ENCODE measurements around the gene SYN1. TPM values are rescaled to one million over a fixed set of nuclear protein-coding genes. Genes with fewer than 3 reads are reported as not detected.

SYN1 gene
- total and polyA plus RNA-seq, 2 experiments from 2014 or later = 3.6 to 6.7 TPM

DNA sequence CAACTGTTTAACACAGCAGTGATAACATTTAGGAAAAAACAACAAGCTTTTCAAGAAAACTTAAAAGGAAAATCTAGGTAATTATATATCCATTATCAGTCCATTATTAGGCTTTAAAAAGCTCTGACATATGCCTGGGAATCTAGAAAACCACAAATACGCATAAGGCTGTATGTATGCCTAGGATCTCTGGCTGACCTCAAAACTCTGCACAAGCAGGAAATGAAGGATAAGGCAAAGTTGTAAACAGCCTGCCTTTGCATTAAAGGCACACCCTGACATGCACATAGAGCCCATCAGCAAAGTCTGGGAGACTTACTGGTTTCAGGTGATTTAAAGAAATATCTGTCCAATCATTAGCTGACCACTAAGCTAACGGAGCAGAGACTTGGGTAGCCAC, 23.4 kb downstream of the SYN1 start:
- ATAC-seq (no peak), DNase-seq (ENCODE audit: low spot score) (no peak)
- Histone ChIP-seq H3K36me3 (ENCODE audit: insufficient read depth) (no peaks in the 10 kb centered on the region), H3K4me2 (no peak overlapping the region), H3K27ac (ENCODE audit: low read depth) (no peak overlapping the region), H2AFZ (no peak overlapping the region), H4K20me1 (replicated peaks; ENCODE audit: insufficient read depth) (no peaks in the 10 kb centered on the region), H3K9me2 (ENCODE audit: insufficient read depth) (no peaks in the 10 kb centered on the region), H3K79me2 (replicated peaks; ENCODE audit: insufficient read depth) (no peaks in the 10 kb centered on the region), H3K4me1 (ENCODE audit: insufficient read depth) (no peaks in the 10 kb centered on the region), H3F3A (replicated peaks; ENCODE audit: low read depth) (no peaks in the 10 kb centered on the region), H3K4me3 (no peak overlapping the region), H3K27me3 (ENCODE audit: insufficient read depth) (no peaks in the 10 kb centered on the region)
- H3K4me3 Mint-ChIP-seq = no peak overlapping the region
- no peaks in the 10 kb centered on the region for H3K9me3 Mint-ChIP-seq
- H3K4me1 Mint-ChIP-seq = no peaks in the 10 kb centered on the region
- H3K36me3 Mint-ChIP-seq (ENCODE audit: low read depth) = peaks cover 7% of the 10 kb centered on the region; the same call in 2 of the 3 replicates
- no peak for TF ChIP-seq REST (IDR thresholded peaks at IDR 0.05; ENCODE audit: unreplicated experiment)
- no peak for TF ChIP-seq JUNB (IDR thresholded peaks at IDR 0.05; ENCODE audit: unreplicated experiment)
- TF ChIP-seq, protein P1, sequence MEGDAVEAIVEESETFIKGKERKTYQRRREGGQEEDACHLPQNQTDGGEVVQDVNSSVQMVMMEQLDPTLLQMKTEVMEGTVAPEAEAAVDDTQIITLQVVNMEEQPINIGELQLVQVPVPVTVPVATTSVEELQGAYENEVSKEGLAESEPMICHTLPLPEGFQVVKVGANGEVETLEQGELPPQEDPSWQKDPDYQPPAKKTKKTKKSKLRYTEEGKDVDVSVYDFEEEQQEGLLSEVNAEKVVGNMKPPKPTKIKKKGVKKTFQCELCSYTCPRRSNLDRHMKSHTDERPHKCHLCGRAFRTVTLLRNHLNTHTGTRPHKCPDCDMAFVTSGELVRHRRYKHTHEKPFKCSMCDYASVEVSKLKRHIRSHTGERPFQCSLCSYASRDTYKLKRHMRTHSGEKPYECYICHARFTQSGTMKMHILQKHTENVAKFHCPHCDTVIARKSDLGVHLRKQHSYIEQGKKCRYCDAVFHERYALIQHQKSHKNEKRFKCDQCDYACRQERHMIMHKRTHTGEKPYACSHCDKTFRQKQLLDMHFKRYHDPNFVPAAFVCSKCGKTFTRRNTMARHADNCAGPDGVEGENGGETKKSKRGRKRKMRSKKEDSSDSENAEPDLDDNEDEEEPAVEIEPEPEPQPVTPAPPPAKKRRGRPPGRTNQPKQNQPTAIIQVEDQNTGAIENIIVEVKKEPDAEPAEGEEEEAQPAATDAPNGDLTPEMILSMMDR (conservative IDR thresholded peaks at IDR 0.05; ENCODE audit: low read depth in 2 of 2) = no peak
- no peak for TF ChIP-seq NANOG (IDR thresholded peaks at IDR 0.05; ENCODE audit: borderline replicate concordance)
- no peak for TF ChIP-seq EZH2phosphoT487 (IDR thresholded peaks at IDR 0.05; ENCODE audit: unreplicated experiment)
- TF ChIP-seq ZNF114 (CRISPR knock-in tag; IDR thresholded peaks at IDR 0.05) = no peak
- TF ChIP-seq POLR2AphosphoS5 (IDR thresholded peaks at IDR 0.05; ENCODE audit: low read depth) = no peak
- no peak for TF ChIP-seq STAT1 (IDR thresholded peaks at IDR 0.05; ENCODE audit: unreplicated experiment)
- no peak for TF ChIP-seq ZNF331 (CRISPR knock-in tag; IDR thresholded peaks at IDR 0.05; ENCODE audit: low read depth)
- TF ChIP-seq, protein P2, sequence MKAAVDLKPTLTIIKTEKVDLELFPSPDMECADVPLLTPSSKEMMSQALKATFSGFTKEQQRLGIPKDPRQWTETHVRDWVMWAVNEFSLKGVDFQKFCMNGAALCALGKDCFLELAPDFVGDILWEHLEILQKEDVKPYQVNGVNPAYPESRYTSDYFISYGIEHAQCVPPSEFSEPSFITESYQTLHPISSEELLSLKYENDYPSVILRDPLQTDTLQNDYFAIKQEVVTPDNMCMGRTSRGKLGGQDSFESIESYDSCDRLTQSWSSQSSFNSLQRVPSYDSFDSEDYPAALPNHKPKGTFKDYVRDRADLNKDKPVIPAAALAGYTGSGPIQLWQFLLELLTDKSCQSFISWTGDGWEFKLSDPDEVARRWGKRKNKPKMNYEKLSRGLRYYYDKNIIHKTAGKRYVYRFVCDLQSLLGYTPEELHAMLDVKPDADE (IDR thresholded peaks at IDR 0.05) = no peak
- no peak for TF ChIP-seq CREB1 (CRISPR knock-in tag; IDR thresholded peaks at IDR 0.05; ENCODE audit: low read depth)
- TF ChIP-seq EZH2 (IDR thresholded peaks at IDR 0.05; ENCODE audit: low read depth, unreplicated experiment) = no peak
- TF ChIP-seq, protein P3, sequence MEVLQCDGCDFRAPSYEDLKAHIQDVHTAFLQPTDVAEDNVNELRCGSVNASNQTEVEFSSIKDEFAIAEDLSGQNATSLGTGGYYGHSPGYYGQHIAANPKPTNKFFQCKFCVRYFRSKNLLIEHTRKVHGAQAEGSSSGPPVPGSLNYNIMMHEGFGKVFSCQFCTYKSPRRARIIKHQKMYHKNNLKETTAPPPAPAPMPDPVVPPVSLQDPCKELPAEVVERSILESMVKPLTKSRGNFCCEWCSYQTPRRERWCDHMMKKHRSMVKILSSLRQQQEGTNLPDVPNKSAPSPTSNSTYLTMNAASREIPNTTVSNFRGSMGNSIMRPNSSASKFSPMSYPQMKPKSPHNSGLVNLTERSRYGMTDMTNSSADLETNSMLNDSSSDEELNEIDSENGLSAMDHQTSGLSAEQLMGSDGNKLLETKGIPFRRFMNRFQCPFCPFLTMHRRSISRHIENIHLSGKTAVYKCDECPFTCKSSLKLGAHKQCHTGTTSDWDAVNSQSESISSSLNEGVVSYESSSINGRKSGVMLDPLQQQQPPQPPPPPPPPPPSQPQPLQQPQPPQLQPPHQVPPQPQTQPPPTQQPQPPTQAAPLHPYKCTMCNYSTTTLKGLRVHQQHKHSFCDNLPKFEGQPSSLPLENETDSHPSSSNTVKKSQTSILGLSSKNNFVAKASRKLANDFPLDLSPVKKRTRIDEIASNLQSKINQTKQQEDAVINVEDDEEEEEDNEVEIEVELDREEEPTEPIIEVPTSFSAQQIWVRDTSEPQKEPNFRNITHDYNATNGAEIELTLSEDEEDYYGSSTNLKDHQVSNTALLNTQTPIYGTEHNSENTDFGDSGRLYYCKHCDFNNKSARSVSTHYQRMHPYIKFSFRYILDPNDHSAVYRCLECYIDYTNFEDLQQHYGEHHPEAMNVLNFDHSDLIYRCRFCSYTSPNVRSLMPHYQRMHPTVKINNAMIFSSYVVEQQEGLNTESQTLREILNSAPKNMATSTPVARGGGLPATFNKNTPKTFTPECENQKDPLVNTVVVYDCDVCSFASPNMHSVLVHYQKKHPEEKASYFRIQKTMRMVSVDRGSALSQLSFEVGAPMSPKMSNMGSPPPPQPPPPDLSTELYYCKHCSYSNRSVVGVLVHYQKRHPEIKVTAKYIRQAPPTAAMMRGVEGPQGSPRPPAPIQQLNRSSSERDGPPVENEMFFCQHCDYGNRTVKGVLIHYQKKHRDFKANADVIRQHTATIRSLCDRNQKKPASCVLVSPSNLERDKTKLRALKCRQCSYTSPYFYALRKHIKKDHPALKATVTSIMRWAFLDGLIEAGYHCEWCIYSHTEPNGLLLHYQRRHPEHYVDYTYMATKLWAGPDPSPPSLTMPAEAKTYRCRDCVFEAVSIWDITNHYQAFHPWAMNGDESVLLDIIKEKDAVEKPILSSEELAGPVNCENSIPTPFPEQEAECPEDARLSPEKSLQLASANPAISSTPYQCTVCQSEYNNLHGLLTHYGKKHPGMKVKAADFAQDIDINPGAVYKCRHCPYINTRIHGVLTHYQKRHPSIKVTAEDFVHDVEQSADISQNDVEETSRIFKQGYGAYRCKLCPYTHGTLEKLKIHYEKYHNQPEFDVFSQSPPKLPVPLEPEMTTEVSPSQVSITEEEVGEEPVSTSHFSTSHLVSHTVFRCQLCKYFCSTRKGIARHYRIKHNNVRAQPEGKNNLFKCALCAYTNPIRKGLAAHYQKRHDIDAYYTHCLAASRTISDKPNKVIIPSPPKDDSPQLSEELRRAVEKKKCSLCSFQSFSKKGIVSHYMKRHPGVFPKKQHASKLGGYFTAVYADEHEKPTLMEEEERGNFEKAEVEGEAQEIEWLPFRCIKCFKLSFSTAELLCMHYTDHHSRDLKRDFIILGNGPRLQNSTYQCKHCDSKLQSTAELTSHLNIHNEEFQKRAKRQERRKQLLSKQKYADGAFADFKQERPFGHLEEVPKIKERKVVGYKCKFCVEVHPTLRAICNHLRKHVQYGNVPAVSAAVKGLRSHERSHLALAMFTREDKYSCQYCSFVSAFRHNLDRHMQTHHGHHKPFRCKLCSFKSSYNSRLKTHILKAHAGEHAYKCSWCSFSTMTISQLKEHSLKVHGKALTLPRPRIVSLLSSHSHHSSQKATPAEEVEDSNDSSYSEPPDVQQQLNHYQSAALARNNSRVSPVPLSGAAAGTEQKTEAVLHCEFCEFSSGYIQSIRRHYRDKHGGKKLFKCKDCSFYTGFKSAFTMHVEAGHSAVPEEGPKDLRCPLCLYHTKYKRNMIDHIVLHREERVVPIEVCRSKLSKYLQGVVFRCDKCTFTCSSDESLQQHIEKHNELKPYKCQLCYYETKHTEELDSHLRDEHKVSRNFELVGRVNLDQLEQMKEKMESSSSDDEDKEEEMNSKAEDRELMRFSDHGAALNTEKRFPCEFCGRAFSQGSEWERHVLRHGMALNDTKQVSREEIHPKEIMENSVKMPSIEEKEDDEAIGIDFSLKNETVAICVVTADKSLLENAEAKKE (CRISPR knock-in tag; IDR thresholded peaks at IDR 0.05) = no peak
- H3K27ac Mint-ChIP-seq = no peak overlapping the region
- H3K27me3 Mint-ChIP-seq (ENCODE audit: insufficient read depth, low read depth, poor library complexity) = no peaks in the 10 kb centered on the region

Measured in GM23338 (cell line).